GM18907 (cell line): Measurements from ENCODE around the gene MKX.

Source experiments
- ATAC-seq: cut with Tn5 transposase; IDR thresholded peaks from one replicate; pipeline ENCODE4 v1.9.1; 2021; ENCODE audit warnings: mild to moderate bottlenecking, moderate library complexity; ENCODE audit not compliant: unreplicated experiment

Gene MKX

GRCh38 chr10:27743012-27743876 is 2.4 kb downstream of the MKX start:
- no peak for ATAC-seq

- peak; percentile 96 for ATAC-seq
Observed at GRCh38 chr10:27742195-27743011, 3.2 kb downstream of the MKX start.

GRCh38 chr10:27741173-27742091 is 4.2 kb downstream of the MKX start:
- no peak for ATAC-seq

GRCh38 chr10:27736396-27736795 is 9.2 kb downstream of the MKX start:
- no peak for ATAC-seq

GRCh38 chr10:27730041-27730440 is 15.6 kb downstream of the MKX start:
- no peak for ATAC-seq

- ATAC-seq, result no peak
Observed at GRCh38 chr10:27728338-27728737, 17.3 kb downstream of the MKX start.

- no peak for ATAC-seq
Observed at GRCh38 chr10:27724287-27724686, 21.3 kb downstream of the MKX start.

- no peak for ATAC-seq
Observed at GRCh38 chr10:27723436-27723835, 22.2 kb downstream of the MKX start.

GRCh38 chr10:27720529-27720928 is 25.1 kb downstream of the MKX start:
- no peak for ATAC-seq

- ATAC-seq, result no peak
Observed at GRCh38 chr10:27719052-27719451, 26.6 kb downstream of the MKX start.

- ATAC-seq, result no peak
Observed at GRCh38 chr10:27717861-27718260, 27.8 kb downstream of the MKX start.

GRCh38 chr10:27717224-27717623 is 28.4 kb downstream of the MKX start:
- ATAC-seq, result no peak

- ATAC-seq, result no peak
Observed at GRCh38 chr10:27716521-27716920, 29.1 kb downstream of the MKX start.

- no peak for ATAC-seq
Observed at GRCh38 chr10:27715505-27715904, 30.1 kb downstream of the MKX start.

- no peak for ATAC-seq
Observed at GRCh38 chr10:27714349-27714748, 31.3 kb downstream of the MKX start.

- no peak for ATAC-seq
Observed at GRCh38 chr10:27713941-27714340, 31.7 kb downstream of the MKX start.

- no peak for ATAC-seq
Observed at GRCh38 chr10:27710014-27710413, 35.6 kb downstream of the MKX start.

- no peak for ATAC-seq
Observed at GRCh38 chr10:27709304-27709703, 36.3 kb downstream of the MKX start.

GRCh38 chr10:27701938-27702537 is 43.6 kb downstream of the MKX start:
- no peak for ATAC-seq

- no peak for ATAC-seq
Observed at GRCh38 chr10:27699776-27700175, 45.8 kb downstream of the MKX start.

- no peak for ATAC-seq
Observed at GRCh38 chr10:27698961-27699360, 46.7 kb downstream of the MKX start.
